Activated CD4-positive, alpha-beta T cell treated with anti-CD3 and anti-CD28 coated beads for 48 hours (primary cell): Measurements from ENCODE around the gene RPL27A.

ENCODE experiments used
- DNase-seq: peaks from one replicate; pipeline ENCODE4 v3.0.0-alpha.2; 2020

Gene RPL27A

DNA sequence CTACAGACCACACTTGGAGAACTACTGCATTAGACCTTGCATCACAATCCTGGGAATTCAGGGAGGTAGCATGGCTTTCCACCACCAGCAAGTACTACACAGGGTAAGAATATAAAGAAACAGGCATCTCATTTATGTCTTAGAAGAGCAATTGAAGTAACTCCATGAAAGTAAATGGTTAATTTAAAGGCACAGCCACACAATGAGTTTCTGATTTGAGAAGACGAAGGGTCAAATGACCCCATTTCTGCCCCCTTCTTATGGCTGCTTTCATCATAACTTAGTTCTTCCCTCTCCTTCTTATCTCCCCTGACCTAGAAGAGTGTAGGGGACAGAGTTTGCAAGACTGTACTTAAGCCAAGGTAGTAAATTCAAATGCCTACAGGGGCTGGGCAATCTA, 6.1 kb upstream of the RPL27A start:
- no peak for DNase-seq

DNA sequence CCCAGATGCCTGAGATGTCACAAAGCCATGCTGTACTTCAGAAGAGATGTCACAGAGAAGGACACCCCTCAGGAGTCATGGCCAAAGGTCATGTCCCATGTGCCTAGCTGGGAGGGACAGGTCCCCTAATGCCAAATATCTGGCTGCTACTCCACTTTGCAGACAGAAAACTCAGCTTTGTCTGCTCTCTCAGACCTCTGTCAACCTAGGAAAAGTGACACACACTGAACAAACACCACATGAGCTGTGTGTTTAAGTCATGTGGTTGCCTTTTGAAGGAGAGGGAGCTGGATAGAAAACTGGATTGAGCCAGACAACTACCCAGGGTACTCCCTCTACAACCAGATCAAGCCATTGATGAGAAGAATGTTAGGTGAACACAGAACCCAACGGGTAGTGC, 3.6 kb upstream of the RPL27A start:
- DNase-seq, result no peak

DNA sequence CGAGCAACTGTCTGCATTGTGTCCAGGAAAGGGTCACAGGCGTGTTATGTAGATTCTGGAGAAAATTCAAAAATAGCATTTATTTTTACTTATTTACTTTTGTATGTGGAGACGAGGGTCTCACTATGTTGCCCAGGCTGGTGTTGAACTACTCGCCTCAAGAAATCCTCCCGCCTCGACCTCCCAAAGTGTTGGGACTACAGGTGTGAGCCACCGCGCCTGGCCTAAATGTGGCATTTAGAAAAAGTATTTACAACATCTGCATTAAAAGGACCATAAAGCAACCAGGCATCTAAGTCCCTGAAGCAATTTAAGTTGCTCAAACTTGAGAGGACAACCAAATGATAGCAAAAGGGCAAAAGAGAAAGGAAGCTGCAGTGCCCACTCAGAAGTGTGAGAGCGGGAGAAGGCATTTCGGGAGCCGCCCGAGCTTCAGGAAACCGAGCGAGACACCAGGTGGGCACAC, 722 bp upstream of the RPL27A start:
- no peak for DNase-seq

DNA sequence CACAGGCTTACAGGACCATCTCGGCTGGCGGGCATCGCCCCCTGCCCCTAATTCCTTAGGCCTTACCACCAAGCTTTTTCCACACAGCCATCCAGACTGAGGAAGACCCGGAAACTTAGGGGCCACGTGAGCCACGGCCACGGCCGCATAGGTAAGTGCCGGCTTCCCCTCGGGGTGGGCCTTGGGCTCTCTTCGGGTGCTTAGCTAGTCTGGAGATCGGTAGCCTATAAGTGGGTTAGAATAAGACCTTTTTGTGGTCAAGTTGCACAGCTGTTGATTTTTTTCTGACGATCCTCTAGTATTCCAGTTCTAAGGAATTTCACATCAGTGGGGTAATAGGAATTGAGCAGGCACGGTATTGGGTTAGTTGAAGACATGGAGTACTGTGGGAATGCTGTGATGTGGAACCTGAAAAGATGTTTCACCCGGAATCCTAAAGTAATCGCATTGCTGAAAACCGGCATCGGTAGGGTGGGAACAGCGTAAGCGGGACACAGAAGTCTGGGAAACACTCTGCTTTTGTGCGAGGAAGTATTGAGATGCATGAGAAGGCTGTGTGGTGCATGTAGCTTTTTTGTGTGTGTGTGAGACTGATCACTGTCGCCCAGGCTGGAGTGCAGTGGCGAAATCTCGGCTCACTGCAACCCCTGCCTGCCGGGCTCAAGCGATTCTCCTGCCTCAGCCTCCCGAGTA, 669 bp downstream of the RPL27A start:
- DNase-seq, result no peak

DNA sequence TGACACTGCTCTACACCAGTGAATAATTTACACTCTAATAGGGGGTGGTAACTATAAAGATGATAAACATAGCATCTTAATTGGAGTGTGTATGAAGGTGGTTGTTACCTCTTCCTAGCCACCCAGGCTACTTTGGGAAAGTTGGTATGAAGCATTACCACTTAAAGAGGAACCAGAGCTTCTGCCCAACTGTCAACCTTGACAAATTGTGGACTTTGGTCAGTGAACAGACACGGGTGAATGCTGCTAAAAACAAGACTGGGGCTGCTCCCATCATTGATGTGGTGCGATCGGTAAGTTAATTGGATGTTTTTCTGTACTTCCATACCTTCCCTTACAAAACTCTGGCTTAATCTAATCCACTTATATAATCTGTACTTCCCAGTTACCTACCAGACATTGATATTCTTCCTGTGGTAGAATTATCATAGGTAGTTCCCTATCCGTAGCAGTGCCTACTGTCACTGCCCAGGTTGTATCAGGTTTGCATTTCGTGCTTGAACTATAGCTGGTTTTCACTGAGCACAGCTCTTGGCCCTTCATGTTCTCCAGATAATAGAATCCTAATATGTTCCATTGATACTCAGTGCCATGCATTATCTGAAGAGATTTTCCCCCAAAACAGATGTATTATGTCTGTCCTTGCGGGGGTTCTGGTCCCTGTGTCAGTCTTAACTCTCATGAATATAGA, 2.2 kb downstream of the RPL27A start:
- no peak for DNase-seq

DNA sequence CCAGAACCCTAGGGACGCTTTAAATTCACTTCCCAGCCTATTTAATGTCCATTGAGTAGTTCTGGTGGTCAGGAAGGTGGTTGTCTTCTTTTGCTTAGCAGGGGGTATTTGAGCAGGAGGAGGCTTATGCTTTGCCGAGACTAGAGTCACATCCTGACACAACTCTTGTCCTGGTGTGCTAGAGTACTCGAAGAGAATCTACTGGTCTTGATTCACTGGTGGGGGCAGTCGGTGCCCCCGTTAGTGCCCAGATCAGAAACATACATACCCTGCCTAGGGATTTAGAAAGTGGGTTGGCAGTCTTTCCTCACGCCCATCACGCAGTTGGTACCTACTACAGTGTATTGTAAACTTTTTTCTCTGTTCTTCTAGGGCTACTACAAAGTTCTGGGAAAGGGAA, 2.7 kb downstream of the RPL27A start:
- no peak for DNase-seq

DNA sequence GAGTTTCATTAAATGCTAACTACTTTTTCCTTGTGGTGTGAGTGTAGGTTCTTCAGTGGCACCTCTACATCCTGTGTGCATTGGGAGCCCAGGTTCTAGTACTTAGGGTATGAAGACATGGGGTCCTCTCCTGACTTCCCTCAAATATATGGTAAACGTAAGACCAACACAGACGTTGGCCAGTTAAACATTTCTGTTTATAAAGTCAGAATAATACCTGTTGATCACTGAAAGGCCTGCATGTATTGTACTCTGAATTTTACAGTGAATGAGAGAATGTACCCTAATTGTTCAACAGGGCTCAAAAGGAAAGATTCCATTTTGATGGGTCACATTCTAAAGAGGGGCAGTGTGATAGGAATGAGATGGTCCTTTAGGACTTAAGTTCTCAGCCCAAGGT, 3.2 kb downstream of the RPL27A start:
- DNase-seq, result no peak

DNA sequence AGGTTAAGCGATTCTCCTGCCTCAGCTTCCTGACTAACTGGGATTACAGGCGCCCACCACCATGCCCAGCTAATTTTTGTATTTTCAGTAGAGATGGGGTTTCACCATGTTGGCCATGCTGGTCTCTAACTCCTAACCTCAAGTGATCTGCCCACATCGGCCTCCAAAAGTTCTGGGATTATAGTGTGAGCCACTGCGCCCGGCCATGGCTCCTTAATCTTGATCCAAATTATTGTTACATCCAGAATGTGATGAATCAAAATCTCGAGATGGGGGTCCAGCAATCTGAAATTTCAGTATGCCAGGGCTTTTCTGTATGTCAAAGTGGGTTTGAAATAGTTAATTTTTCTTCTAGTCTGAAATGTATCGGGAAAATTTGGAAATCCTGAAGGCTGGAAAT, 3.7 kb downstream of the RPL27A start:
- DNase-seq, result no peak

DNA sequence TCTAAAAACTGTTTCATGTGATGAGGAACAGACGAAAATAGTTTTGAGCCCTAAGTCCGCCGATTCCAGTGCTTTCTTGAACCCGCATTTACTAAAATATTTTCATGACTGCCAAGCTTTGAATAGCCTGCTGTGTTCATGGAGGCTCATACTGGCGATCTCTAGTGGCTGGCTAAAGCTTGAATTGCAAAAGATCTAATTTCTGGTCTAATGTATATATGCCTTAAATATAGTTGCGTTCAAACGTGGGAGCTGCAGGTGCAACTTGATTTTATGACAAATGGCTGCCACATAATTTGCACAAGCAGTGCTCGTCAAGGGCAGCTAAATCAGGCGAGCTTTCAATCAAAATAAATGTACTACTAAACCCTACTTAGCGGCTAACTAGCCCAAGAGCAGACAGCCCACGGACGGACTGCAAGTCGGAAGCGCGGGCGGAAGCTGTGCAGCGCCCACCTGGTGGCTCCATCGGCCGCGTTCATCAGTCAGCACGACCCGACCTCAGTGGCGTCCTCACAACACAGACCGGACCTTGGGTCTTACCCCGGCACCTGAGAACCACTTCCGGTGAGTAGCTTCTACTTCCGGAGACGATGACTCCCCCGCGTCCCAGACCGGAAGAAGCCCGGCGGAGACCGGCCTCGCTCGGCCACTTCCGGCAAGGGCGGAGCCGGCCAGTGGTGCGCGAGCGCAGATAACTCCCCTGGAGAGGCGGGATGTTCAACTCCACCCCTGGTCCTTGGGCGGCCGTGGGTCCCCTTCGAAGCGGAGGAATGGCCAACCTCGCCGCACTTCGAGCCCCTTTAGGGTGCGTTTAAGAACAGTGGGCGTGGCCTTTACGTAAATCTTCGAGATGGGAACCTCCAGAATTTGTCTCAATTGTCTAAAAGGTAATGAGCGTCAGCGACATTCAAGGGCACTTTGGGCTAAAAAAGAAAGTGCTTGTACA, 6.1 kb downstream of the RPL27A start:
- peak; percentile 92 for DNase-seq

DNA sequence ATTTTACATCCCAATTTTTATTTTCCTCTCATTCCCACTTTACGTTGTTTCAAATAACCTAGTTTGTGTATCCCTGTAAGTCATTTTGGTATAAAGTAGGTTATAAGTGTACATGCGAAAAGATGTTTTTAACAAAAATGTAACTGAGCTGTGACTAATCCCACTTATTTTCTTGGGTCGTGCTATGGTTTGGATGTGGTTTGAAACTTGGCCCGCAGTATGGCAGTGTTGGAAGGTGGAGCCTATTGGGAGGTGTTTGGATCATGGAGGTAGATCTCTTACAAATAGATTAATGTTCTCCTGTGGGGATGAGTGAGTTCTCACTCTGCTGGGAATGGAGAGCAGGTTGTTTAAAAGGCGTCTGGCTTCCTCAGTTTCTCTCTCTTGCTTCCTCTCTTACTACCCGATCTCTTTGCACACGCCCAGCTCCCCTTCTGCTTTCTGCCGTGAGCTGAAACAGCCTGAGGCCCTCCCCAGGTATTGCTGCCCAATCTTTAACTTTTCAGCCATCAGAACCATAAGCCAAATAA, 7.2 kb downstream of the RPL27A start:
- DNase-seq, result no peak

DNA sequence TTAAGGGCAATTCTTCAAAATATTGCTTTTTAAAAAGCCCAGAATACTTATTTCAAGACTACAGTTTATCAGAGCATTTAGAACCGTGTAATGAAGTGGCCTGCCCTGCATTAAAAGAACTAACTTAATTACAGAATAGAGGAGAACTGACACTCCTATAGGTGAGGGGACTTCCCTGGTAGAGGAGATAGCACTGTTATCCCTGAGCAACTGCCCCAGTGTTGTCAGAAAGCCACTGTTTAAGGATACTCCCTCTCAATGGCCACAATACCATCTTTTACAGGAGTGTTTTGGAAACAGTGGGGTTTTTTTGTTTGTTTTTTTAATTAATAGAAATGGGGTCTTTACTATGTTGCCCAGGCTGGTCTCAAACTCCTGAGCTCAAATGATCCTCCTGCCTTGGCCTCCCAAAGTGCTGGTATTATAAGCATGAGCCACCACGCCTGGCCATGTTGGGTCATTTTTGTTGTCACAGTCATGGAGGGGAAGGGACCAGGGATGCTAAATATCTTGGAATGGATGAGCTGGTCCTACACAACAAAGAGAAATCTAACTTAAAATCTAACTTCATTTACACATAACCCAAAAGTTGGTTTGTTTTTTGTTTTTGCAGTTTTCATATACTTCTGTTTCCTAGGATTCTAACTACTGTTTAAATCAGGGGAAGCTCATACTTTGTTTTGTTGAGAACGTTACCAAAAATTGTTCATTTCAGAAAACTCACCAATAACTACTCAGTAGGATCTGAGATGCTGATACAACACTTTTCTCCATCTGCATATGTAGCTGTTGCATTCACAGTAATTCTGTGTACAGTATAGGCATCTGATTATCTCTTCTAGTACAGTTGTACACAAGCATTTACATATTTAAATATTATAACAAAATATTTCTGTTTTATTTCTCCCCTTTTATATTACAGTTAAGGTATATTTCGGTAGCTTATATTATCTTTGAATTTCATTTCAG, 8.1 kb downstream of the RPL27A start:
- no peak for DNase-seq

DNA sequence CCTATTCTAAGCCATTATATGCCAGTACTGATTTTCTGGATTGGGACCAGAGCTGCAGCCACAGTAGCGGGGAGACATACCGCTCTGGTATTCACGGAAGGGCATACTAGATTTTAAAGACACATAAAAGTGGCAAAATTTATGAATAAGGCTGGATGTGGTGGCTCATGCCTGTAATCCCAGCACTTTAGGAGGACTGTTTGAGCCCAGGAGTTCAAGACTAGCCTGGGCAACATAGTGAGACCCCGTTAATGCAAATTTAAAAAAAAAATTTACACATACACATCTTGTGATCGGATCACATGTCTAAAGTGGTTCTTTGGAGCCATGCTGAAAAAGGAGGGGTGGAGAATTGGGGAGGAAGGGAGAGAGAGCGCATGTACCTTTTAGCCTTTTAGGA, 9.0 kb downstream of the RPL27A start:
- DNase-seq, result no peak

DNA sequence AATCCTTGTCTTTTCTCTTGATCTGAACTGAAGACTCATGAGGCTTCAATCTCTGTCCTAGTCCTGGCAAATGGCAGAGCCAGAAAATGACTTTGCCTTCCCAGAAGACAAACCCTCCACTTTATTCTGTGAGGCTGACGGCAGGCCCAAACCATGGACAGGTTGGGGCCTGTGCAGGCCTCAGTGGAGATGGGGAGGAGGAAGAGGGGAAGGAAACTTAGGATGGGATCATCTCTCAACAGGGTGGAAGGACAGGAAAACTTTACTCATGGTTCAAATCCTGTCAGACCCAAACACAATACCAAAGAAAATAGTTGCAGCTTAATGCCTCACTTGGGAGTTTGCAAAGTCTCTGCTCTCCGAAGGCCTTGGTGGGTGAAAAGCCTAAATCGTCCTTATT, 9.8 kb downstream of the RPL27A start:
- DNase-seq, result no peak

DNA sequence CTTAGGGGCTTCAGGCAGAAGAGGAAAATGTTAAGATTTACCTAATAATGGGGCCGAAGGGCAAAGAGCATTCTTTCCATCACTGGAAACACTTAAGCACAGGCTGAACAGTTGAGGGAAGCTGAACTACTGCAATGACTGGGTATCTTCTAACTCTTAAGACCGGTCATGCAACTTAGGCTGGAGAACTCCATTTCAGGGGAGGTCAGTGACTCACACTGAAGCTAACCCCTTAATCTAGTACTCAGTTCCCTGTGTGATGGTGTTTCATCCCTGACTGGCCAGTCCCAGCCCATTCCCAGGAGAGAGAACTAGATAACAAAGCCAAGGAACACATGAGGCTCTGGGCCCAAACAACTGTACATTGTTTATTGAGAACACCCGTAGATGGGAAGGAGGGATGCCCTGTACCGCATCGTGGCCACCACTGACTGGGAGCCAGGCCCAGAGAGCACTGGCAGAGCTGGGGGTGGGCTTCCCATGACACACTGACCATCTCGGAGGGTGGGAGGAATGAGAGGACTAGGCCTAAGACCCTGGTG, 10.5 kb downstream of the RPL27A start:
- DNase-seq, result no peak

DNA sequence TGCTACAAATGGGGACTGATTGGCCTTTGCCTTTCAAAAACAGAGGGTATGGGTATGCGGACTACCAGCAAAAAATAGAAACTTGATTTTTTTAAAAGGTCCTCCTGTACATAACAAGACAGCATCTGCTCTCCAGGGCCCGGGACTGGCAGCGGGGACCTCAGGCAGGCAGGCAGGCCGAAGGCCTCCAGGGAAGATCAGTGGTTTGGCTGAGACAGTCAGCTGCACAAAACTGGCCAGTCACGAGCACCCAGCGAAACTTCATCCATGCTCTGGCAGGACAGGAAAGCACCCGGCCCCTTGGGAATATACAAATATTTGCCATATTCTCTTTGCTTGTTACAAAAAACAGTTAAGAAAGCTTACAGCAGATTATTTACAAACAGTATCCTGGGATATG, 11.0 kb downstream of the RPL27A start:
- DNase-seq, result no peak

DNA sequence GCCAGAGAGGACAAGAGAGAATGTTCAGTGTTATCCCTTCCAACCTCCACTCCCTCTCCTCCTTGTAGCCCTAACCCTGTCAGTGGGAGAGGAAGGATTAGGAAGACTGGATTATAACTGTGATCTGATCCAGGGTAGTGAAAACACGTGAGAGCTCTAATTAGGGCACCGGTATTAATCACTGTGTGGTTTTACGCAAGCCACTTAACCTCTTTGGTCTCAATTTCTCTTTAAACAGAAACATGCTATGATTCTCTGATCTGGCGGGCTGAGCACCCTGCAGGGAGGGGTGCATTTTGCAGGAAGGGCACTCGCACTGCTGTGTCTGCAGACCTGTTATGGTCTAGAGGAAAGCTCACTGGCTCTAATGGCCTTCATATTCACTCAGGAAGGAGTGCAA, 11.5 kb downstream of the RPL27A start:
- DNase-seq, result no peak

DNA sequence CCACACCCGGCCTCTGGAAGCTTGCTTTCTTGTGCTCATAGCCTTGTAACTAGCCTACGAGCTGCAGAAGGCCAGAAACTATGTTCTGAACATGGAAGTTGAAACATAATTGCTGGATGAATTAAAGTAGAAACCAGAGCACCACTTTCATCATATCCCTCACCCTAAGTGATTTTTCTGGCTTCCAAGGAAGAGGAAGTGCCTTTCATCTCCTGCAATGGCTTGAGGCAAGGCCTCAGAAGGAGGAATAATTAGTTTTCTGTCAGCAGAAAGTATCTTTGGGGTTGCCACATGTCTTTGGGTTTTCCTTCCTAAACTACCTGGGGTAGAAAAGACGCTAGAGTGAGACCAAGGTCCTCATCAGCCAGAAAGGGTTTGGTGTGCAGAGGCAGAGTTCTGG, 14.5 kb downstream of the RPL27A start:
- no peak for DNase-seq

DNA sequence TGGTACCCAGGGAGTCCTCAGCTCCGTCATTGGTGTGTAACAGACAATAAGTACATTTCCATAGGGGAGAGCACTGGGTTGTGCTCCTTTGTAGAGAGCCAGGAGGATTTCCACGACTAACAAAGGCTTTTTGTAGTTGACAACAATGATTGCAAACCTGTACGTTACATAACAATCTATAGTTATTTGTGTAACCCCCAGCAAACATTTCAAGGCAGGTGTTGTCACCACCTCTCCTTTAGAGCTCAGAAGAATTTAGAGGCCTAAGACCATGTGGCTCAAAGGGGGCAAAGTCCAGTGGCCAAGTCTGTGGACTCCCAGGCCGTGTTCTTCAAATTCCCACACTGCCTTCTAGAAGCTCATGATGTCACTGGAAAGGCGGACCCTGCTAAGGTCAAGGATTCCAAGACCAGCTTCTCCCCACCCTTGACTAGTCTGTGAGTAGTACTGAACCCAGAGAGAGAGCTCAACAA, 15.8 kb downstream of the RPL27A start:
- no peak for DNase-seq

DNA sequence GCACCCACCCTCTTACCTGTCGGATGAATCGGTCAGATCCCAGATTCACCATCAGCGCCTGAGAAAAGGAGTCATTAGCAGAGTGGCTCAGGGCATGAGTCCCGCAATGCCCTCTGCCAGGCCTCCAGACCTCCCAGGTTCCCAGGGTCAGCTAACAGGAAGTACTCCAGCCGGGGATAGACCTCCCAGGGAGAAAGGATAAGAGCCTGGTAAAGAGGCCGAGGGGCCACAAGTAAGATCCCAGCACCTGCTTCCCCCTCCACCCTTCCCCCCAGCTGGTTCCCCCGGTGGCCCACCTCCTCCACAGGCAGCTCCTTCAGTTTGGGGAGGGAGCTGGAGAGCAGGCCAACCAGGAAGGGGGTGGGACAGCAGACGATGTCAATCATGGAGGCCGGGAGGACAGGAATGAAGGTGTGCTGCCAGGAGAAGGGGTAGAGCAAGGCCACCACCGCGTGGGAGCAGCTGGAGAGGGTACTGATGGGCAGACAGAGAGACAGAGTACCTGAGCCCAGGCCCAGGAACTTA, 16.4 kb downstream of the RPL27A start:
- no peak for DNase-seq

DNA sequence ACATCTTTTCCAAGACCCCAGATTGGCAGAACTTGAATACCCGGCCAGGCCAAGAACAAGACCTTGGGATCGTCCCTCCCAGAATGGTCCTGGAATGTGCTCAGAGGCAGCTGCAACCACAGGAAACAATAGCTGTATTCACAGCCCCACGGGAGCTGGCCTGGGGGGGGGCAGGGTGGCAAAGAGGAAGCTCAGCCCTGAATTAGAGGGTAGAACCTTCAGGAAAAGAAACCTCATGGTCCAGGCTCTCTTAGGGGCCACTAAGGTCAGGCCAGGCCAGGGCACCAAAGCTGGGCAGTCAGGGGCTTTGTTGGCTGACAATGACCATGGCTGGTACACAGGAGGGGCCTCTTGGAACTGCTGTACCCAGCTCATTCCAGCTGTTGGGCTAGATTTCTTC, 17.3 kb downstream of the RPL27A start:
- DNase-seq, result no peak

DNA sequence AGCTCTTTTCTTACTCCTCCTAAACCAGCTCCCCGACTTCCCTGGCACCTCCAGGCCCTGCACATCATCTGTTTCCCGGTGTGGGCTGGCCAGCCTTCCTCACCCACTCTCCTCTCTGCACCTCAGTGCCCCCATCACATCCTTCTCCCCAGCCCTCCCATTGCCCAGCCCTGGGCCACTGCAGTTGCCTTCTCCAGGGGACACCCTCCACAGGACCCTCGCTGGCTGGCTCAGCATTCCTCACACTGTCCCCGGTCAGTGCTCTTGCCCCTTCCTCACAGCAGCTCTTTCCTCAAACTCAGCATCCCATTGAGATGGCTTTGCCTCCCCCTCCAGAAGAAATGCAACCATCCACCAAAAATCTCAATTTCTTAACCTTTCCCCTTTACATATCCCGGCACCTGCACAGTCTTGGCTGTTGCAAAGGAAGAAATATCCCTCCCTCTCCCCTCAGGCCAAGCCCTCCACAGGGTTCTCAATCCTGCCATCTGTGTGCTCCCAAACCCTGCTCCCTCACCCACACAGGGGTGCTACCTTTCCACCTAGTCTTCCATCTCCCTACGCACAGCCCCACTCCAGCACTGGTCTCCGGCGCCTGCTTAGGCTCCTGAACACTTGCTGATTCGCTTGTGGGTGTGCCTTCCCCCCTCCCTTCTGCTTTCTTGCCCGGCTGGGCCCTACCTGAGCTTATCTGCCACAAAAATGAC, 19.5 kb downstream of the RPL27A start:
- DNase-seq, result no peak
